Activated CD8-positive, alpha-beta memory T cell treated with anti-CD3 and anti-CD28 coated beads, Interleukin-2, amount 50 U/mL, for 4 hours (primary cell): Measurements from ENCODE around the gene ADI1.

ENCODE experiments used
- DNase-seq: peaks from one replicate; pipeline ENCODE4 v3.0.0-alpha.2; 2020

ADI1 gene

DNA sequence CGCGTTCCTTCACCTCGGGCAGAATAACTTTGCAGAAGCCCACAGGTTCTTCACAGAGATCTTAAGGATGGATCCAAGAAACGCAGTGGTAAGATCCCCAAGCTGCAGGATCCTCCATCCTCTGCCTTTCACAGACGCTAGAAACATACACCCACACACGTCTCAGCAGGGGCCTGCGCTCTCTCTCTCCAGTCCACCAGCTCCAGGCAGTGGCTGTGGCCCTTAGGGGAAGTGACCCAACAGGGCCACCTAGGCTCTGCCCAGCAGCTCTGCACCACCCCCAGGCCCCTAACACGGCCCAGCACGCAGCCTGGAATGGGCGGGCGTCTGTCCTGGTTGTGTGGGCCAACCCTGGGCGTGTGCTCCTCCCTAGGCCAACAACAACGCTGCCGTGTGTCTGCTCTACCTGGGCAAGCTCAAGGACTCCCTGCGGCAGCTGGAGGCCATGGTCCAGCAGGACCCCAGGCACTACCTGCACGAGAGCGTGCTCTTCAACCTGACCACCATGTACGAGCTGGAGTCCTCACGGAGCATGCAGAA, 40.4 kb downstream of the ADI1 start:
- no peak for DNase-seq

DNA sequence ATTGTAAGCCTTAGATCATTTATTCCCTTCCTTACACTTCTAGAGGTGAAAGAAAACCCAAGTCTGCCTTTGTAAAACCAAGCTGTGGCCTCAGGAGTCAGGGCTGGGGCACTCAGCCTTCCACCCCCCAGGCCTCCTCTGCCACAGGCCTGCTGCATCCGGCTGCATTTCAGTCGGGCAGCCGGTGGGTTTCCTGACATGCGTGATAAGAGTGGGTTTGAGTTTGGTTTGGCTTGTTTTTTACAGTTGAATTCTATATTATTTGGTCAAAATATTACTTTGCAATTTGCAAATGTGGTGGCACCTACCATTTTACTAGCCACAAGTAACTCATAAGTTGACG, 42.4 kb downstream of the ADI1 start:
- no peak for DNase-seq

DNA sequence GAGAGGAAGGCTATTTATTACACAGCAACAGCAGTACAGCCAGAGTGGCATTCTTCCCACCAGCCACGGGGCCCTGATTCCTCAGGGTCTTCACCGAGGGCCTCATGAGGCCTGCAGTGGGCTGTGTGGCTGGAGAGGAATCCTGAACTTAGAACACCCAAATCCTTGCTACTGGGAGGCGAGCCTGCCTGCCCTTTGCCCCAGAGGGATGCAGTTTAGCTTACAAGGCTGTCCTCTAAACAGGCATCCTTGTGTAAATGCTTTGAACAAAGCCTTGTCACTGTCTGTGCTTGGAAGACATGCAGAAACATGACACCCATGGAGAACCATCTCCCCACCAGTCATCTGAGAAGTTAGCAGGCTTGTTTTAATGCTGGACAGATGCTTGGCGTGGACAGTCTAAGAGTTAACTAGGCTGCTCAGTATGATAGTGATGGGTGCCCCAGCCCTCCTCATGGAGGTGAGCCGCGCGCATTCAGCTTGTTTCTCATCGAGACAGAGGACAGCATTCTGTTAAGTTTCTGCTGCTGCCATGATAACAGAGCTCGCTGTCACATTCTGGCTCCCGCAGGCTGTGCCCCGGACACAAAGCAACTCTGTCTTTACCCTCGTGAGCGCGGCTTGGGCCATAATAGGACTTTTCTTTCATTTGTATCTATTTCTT, 42.9 kb downstream of the ADI1 start:
- DNase-seq, result no peak

DNA sequence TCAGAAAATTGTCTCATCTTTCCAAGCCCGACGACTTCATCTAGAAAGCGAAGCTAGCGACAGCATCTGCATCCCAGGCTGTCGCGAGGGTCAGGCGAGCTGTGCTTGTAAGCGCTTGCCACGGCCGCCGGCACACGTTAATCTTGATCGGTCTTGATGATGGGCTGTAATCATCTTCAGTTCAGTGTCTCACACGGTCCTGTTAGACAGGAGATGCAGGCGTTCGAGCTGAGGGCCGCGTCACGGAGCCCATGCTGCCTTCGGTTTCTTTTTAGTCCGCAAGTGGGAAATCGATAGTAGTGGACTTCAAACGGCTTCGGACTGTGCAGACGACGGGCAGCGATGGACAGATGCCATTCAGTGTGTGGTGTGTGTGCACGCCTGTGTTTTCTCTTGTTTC, 43.6 kb downstream of the ADI1 start:
- DNase-seq, result no peak

DNA sequence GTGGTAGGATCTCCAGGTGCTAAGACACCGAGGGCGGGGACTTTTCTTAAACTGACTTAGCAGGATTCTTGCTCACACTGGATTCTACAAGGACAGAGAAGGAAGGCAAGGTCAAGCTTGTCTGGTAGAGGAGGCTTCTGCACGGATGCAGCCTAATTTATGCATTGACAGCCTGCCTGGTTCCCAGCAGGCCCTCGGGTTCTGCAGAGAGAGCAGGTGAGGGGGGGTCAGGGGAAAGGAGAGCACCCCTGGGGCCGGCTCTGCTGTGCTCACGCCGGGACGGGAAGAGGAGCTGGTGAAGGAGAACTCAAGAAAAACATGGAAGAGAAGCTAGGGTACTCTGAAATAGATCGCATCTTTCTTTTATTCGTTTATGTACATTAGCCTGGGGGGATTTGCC, 46.4 kb downstream of the ADI1 start:
- no peak for DNase-seq

DNA sequence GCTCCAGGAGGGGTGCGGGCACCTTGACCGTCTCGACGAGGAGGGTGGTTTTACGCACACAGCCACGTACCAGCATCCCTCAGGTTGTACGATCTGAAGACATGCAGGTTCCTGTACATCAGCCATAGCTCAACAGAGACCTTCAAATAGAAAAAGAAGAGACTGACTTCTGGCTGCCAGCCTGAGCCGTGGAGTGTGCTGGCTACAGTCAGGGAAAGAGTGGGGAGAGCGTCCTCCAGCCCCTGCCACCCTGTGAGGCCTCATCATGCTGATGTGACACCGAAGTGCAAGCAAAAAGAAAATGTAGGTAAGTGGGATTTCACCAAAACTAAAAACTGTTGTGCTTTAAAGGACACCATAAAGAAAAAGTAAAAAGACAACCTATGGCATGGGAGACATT, 47.0 kb downstream of the ADI1 start:
- DNase-seq, result no peak

DNA sequence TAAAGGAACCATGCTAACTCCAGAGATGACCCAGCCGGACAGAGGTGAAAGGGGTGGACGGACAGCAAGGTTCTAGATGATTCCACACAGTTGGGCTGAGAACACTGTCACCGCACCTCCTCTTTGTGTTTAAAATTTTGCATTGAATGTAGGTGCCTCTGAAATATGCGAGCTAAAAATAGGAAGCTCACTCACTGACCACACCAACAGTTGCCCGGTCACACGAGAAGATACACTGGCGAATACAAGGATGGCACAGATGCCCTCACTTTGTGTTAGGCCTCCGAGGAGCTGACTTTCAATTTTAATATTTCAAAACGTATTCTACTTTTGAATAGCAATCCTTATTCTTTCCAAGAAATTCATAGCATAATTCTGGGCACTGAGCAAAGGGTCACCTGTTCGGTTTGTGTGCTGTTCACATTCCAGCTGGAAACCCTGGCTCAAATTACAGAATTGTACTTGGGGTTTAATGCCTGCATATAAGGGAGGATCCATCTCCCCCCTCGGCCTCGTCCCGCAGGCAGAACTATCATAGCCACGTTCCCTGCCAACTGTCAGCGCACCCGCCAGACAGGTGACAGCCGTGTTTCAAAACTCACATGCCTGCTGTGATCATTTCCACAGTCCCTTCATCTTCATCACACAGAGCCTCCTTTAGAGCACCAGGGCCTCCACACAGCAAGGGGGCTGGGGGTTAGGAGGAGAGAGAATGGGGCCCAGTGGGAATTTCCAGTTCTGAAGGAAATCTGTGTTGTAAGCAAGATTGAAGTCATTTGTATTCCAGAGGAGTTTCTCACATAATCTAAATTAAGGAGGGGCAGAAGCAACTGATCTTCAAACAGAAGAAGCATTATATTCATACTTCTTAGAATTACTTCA, 48.2 kb downstream of the ADI1 start:
- DNase-seq, result no peak

DNA sequence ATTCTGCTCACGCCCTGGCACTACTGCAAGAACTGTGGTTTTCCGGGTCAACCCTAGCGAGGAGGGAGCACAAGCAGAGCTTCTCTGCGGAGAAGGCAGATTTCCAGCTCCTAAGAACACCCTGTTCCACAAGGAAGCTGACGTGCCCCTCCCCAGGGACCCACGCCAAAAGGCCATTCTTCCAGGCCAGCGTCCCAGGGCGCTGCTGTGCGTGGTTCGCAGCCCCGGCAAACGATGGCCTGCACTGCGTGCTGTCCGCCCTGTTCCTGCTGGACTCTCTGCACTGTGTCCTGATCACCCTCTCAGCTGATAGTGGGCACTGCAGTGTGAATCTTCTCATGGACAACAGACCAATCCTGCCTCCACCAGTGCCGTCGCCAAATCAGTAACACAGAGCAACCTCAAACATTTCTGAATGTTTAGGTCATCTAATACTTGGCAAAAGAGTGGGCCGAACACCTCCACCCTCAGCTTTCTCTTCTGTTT, 49.1 kb downstream of the ADI1 start:
- DNase-seq, result no peak

DNA sequence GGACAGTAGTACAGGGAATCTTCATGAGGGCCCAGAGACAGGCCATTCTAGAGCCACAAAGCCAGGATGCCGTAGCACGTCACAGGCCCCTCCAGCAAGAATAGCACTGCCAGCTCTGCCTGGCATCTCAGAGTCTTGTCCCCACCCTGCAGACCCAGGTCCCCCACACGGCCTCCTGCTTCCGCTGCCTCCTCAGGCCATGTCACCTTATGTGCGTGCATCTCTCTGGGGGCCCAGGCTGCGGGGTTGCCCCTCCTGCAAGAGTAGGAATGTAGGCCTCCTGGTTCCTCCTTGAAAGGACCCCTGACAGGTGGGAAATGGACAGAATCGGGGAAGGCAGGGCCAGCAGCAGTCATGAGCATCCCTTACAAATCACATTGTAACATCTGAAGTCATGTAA, 49.8 kb downstream of the ADI1 start:
- DNase-seq, result no peak

DNA sequence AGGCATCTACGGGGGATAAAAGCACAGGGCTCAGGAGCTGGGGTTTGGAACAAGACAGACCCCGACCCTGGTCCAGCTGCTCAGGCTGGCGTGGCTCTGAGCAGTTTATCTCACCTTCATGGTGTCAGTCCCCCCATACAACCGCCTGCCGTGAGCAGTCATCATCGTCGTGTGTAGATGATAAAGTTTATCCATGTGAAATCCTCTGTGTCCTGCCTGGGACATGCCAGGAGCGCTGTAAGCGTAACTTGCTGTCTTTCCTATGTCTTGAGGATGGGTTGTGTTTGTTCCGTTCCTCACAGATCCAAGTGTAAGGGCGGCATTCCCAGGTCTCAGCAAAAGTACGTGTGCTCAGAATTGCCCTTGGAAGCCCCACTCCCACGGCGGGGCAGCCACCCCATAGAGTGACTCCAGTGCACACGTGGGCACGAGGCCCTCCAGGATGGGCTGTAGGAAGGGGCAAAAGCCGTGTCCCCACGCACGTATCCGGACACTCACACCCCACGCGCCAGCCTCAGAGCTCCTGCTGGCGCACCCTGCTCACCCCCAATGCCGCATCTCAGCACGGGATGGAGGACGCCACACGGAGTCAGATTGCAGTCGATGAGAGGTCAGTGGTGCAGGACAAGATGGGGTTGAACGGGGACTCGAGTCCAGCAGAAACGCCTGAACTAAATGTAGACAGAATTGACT, 50.9 kb downstream of the ADI1 start:
- DNase-seq, result no peak

DNA sequence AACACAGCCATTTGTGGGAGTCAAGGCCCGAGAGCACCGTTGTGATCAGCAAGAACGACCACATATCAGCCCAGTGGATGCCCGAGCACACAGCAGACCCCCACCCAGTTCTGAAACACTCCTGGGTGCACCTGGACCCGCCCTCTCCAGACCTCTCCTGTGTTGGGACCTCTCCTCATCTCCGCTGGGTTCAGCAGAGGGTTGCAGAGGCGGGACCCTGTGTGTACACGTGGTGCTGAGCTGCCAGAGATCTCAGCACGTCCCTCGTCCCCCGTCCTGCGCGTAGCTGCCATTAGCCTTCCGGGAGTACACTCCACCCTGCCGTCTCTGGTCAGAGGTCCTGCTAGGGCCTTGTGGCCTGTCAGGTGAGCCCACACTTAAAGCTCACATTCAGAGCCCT, 51.7 kb downstream of the ADI1 start:
- DNase-seq, result no peak

DNA sequence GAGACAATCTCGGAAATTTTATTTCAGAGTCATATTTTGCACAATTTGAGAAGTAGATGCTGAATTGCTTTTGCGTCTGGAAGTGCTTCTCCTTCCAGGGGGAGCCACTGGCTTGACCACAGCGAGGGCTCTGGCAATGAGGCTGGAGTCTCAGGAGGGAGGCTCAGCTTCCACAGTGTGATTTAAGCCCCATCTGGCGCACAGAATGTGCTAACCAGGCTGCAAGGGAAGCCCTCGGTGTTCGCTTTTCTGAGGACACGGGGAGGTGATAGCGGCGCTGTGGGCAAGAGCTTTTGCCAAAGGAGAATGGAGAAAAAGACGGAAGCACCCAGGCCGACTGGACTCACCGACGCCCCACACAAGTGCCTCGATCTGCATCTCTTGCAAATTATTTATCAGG, 52.4 kb downstream of the ADI1 start:
- no peak for DNase-seq

DNA sequence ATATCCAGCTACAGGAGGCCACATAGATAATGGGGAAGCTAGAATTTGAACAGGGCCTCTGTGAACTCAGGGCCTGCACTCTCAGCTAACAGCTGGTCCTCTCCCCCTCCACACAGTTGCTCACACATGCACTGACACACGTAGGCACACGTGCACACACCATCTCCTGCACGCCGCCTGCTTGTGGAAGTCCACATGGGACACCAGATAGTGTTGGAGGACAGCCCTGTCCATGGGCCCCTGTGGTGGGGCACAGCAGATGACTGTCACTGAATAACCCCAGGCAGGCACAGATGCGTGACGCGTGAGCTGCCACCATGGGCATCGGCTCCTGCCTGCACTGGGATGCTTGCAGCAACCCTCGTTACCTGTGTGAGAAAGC, 52.9 kb downstream of the ADI1 start:
- DNase-seq, result no peak

DNA sequence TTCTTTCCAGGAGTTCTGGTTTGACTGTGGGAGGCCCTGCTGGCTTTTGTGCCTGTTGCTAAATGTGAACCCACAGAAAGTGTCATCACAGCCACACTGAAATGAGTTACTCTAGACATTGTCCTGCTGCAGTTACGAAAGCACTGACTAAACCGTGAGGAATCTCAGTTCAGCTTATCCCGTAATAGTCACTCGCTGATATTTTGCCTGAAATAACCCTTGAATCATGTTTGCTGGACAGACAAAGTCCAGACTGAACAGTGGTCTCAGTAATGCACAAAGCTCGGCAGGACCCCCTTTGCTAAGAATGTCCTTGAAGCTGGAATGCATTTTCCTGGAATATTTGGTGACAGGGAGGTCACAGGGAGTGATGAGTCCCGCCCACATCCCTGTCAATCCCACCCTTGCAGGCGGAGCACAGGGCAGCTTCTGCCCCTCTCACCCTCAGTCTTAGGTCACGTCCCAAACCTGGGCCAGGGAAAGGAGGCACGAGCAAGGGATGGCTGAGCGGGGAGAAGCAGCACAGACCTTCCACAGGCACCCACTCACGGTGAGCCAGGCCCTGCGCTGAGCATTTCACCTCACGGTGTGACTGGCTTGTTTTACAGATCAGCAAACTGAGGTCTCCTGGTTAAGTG, 53.4 kb downstream of the ADI1 start:
- no peak for DNase-seq

DNA sequence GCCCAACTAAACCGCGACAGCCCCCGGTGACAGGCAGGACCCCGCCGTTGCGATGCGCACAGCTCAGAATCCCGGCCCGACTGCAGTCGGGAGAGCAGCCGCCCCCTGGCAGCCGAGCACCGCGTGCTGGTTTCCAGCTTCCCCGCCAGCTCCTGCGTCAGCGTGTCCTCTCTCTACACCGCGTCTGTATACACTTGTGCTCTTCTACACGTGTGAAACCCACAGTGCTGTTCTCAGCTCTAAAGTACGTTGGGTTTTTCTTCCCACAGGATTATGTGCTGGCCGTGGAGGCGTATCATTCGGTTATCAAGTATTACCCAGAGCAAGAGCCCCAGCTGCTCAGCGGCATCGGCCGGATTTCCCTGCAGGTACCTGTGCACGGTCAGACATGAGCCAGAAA, 54.0 kb downstream of the ADI1 start:
- DNase-seq, result no peak

DNA sequence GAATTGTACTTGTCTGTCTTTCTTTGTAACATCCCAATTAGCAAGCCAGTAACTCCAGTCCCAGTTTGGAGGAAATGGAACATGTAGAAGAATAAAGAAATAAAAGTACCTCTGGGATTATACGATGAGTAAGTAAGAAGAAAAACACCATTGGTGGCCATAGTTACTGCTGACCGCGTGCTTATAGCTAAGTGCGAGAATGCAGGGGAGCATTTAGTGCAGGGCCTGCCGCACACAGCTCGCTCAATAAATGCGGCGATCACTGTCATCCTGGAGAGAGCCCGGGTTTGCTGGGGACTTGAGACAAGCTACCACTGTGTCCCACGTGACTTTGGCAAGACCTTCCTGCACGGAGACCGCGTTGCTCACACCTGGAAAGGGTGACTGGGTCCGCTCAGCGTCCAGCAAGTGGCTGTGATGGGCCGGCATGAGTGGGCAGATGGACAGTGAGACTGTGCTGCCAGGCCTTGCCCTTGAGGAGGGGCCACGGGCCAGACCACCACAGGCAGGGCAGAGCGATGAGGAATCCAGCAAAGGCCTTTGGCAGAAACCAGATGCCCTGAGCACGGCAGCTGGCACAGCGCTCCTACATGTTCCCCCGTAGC, 54.8 kb downstream of the ADI1 start:
- no peak for DNase-seq

DNA sequence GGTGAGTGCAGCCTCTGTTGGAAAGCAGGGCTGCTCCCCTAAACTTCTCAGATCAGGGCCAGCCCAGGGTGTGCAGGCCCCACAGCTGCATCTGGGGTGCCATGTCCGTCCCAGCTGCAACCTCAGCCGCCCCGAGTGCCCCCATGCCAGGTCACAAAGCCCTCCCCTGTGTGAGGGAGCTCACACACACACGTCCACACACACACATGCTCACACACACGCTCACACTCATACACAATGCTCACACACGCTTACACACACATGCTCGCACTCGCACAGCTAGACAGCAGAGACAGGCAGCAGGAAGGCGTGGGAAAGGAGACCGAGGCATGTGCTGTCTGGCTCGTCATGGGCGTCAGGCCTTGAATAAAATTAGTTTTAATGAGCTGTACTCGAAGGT, 55.4 kb downstream of the ADI1 start:
- no peak for DNase-seq

DNA sequence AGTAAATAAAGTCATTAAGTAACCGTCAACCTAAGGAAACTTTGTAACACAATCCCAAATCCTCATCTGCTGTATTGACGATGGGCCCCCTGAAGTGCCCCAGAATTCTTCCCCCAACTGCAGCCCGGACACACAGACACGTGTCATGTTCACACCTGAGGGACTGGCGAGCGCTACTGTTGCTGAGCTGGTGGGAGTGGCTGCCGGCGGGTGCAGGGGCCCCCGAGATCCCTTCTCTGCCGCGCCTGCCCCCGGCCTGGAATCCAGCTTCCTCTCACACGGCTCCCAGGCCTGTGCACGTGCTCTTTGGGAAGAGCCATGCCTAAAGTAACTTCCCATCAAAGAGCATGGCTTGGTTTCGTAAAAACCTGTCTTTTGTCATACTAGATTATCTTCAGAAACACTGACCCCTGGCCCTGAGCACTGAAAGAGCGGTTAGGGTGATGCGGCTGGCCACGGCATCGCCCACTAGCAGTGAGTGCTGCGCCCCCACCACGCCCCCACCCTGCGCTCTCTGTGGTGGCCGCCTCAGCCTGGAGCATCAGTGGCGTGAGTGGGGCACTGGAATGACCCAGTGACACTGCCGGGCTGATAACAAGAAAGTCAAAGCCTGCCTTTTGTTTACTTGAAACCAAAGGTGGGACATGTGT, 56.0 kb downstream of the ADI1 start:
- DNase-seq, result no peak

DNA sequence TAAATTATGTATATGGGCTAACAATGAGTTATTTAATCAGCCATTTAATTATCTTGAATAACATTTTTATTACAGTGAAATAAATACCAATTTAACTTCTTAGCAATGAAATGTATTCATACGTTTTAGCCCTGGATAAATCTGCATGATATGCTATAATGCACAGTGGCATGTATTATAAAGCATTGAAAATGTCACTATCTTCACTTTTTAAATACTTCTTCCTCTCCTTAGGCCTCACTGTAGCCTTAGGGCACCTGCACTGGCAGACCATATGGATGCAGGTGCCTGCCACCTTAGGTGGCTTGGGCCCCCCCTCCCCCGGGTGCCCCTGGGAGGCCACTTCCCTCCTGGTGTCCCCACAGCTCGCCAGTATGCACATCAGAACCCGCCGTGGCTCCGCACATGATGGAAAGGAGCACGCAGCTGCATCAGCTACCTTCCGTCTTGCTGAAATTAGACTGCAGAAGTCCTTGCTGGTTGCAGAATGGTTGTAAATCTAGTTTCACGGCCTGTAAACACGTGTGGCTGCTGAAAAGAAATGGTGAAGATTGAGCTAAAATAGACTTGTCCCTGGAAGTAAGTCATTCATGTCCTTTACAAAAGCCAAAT, 56.7 kb downstream of the ADI1 start:
- DNase-seq, result no peak

DNA sequence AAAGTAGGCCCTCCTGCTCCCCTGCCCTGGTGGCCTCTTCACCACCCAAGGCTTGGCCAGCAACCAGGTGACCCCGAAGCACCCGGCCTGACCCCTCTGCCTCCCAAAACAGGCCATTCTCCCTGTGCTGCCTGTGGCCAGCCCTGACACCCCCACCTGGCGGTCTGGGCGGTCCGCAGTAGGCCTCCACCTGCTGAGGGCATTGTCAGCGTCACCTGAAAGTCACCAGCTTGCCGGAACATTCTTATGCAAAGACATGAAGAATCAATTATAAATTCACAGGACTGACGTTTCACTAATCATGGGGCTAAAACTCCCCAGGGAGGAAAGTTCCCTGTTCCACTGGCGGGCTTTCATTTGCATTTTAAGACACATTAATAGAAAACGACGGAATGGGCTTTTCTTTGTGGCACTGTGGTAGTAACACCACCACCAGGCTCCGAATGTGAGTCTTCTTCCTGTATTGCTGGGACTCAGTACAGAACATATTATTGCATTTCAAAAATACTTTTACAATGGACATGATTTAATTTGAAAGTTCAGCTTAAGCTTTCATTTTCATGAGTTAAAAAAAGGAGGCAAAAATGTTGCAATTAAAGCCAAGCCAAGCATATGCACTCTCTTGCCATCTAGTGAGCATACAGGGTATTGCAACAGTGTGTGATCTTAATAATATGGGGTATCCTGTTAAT, 57.4 kb downstream of the ADI1 start:
- no peak for DNase-seq
